GM18526 (cell line): ENCODE measurements around the gene MAP7D3.

ENCODE experiments used
- POLR2A ChIP-seq: IDR thresholded peaks from 3 replicates; pipeline ENCODE4 v1.6.1; 2011; ENCODE audit not compliant: insufficient read length; ENCODE audit errors: extremely low read depth

Gene MAP7D3

DNA sequence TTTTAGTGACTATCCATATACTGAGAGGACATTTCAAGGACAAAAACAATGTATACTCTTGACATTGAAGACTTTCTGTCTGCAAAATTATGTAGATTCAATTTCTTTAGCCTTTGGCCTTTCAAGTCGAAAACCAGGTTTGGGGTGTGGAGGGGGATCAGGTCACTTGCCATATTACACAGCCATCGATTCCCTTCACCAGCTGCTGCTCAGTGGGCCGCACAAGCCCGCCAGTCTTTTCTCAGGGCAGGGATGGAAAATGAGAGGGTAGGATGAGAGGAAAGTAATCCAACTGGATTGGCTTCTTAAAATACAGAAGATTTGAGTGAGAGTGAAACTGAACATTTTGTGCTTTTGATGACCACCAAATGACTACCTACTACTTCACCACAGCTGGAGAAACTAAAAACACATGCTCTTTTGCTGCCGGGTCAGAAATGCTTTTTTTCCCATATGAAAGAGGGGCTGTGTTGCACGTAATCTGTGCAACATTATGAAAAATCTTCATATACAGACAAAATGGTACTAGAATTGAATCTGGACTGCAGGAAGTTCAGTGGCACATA is 52.4 kb downstream of the MAP7D3 start:
- TF ChIP-seq POLR2A = no peak

DNA sequence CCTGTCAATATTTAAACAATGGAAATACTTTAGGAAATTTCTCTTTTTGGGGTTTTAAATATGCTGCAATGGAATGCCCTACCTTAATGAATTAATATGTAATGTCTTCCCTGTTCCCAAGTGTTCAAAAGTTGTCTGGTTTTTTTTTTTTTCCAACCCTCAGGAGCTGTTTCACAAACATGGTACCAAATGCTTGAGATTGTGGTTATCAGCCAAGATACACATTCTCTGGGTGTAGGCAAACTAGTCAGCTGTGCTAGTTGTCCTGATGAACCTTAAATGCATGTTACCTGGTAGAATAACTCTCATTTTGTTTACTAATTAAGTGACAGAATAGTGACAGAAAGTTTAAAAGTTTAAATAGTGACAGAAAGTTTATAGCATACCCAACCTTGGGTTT is 53.2 kb downstream of the MAP7D3 start:
- TF ChIP-seq POLR2A = no peak

DNA sequence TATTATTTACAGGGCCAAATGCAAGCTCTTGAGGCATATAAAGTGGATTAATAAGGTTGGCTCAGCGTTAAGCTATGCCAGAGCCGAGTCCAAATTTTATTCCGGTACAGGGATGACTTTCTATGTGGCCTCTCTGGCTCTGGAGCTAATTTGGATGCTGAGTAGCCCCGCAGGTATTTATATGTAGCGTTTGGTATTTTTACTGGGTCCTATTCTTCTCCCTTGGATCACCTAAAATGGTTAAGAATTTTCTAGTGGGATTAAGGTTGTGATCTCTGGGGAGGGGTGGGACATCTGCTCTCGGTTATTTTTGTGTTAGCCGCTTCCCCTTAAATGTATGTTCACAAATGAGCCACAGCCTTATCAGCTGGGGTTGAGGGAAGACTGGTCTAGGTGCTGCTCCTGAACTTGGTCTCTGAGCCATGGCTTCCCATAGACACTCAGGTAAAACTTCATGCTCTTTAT is 54.5 kb downstream of the MAP7D3 start:
- TF ChIP-seq POLR2A = no peak

DNA sequence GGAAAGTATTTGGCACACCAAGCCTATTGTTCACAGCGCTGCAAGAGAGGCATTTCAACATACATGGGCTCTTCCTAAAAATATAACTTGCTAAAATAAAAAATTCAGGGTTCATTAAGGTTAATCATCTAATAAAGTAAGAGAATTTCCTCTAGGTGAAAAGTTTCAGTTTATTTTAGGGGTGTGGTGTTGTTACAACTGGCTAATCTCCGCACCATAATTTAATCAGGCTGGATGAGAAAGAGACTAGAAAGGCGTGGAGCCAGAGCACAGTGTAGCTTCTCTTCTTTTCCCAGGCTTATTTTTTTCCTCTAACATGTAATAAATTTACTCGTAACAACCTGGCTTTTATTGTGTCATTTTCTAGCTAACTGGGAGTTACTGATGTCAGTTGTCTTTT is 56.0 kb downstream of the MAP7D3 start:
- TF ChIP-seq POLR2A = no peak

DNA sequence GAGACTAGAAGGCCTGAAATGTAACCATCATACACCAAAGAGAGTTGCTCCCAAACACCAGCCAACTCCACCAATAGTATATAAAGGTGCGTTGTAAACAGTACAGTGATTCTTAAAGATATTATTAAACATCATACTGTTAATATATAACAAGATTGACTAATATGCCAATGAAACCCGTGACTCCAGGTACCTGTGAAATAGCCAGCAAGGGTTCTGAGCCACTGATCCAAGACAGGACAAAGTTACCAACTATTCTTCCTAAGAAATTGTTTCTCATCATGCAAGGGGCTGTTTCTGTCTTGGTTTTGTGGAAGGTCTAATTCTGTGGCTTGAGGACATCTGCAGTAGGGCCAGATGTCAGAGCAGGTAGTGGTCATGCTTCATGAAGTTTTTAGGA is 56.7 kb downstream of the MAP7D3 start:
- no peak for TF ChIP-seq POLR2A

DNA sequence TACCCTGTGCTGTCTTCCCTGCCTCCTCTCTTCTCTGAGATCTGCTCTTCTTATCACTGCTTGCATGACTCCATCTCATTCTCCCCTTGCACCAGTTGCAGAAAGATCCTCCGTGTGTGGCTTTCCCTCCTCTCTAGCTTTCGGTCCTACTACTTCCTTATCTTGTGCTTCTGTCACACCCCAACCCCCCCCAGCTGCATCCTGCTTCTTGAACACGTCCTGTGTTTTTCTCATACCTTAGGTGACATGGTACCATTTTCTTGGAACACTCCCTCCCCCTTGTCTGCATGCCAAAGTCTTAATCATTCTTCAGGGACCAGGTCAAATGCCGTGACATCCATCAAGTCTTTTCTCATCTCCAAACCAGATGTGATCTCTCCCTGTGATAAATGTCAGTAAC is 57.4 kb downstream of the MAP7D3 start:
- no peak for TF ChIP-seq POLR2A

DNA sequence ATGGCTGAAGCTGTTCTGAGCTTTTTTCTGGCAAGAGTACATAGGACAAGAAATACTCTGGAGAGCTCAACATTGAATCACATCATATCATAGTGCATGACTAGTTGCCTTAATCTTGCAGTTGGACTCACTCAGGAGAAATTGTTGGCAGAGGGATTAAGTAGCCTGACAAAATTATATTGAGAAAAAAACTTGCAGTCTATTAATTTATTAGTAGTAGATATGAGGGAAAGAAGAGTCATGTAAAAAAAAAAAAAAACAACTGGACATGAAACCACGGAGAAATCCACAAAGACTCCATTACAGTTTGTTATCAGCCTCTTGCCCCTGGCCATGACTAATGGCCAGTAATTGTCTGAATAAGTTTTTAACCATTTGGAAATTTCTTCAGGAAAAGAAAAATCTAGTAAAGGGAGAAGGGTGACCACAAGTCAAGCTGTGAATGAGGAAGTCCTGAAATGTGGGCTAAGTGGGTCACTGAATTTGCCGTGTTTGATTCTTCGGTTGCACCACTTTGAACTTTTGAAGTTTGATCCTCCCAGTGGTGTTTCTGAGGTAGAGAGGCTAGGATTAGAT is 58.3 kb downstream of the MAP7D3 start:
- no peak for TF ChIP-seq POLR2A

DNA sequence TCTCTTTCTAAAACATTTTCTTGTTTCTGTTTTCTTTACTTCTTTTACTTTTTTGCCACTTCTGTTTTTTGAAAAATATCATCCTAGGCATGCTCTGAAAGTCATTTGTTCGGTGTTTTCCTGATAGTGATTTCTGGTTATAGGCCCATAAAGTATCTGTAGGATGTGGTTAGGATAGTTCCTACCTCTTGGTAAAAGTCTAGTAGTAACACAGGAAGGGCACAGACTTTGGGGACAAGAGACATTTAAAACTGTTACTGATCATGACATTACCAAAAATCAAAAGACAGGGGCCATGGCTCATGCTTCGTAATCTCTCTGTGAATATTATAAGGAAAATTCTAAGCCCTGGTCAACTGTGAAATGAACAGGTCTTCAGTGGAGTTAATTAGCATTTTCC is 59.1 kb downstream of the MAP7D3 start:
- no peak for TF ChIP-seq POLR2A

DNA sequence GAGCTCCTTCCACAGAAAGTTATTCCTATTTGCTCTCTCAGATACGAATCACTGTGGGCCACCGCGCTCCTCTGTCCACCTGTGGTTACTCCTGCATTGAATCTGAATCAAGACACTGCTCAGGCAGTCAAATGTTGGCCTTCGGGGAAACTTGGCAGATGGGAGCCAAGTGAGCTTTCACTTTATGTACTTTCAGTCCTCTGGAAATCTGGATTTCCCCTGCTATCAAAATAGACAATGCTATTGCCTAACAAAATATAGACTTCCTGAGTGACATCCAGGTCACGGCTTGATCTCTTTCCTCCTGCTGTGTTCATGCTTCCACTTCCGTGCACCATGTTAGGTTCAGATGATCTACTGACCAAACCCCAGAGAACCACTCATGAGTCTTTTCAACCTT is 60.0 kb downstream of the MAP7D3 start:
- TF ChIP-seq POLR2A = no peak

DNA sequence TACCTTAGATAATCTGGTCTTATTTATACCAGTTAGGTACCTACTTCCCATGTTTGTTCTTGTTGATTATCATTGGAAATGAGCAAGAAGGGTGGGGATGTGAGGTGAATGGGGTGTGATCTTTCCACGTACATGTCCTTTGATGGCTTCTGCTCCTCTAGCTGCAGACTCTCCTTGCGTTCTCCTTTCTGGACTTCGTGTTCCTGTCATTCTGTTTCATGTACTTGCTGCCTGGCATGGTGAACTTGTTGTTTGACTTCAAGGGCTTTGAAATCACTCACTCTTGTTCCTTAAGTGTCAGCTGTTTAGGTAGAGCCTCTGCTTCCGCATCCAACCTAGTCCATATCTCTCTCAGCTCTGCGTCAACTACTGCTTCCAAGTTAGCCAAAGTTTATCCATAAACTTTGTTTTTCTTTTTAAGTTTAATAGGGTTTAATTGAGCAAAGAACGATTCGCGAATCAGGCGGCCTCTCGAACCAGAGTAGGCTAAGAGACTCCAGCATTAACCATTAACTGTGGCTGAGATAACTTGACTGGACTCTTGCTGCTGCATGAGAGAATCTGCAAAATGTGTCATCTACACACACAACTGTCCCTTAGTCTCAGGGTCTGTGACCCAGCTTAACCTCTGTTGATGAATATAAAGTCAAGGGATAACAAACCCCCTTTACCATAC is 61.0 kb downstream of the MAP7D3 start:
- no peak for TF ChIP-seq POLR2A

DNA sequence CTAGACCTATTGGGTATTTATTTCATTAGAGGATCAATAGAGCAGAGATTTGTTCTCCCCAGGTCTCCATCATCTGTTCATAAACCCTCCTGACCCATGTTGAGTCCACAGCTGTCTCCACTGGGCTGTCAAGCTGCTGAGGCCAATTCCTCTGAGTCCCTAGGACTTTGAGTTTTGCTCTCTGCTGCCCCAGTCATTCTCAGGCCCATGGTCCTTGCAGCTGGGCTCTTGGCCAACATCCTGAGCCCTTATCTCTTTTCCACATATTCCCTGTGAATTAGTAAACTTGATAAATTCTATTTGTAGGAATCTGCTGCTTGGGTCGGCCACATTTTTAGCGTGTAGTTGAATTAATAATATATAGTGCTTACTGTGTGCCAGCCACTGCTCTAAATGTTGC is 62.0 kb downstream of the MAP7D3 start:
- no peak for TF ChIP-seq POLR2A

DNA sequence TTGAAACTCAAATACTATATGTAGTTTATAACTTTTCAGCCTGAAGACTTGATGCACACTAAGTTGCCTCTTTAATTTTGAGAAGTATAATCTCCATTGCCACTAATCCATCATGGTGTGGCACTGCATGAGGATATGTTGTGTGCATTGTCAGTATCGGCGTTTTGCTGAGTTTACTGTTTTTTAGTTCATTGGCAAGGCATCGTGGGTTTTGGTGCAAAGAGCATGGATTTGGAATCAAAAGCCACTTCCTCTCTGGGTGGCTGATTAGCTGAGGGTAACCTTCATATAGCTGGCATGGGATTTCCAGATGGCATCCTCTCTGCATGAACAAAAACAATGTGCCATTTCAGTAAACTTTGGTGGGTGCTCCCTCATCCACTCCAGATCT is 65.2 kb downstream of the MAP7D3 start:
- no peak for TF ChIP-seq POLR2A

DNA sequence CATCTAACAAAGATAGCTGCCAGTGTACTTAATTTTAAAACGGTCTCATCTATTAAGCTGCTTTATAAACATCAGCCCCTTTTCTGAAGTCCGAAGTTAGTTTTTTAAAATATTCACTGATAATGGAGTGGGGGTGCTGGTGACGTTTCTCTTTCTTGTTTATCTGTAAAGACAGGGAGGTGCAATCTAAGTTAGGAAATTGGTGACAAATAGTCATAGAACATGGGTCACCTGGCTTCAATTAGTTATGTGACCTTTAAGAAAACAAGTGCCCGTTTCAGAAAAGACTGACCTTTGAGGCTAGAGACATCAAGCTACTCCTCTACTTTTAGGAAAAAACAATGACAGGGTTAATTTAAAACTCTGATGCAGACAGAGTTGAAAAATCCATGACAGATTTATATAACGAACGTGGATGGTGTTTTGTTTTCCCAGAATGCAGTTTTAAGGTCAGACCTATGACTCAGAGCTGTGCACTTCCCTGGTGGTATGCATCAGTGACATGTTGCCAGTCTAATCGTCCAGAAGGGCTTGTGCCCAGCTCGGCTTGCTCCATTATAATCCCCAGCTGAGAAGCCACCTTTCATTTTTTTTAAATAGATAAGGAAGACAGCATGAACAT is 65.7 kb downstream of the MAP7D3 start:
- TF ChIP-seq POLR2A = no peak

DNA sequence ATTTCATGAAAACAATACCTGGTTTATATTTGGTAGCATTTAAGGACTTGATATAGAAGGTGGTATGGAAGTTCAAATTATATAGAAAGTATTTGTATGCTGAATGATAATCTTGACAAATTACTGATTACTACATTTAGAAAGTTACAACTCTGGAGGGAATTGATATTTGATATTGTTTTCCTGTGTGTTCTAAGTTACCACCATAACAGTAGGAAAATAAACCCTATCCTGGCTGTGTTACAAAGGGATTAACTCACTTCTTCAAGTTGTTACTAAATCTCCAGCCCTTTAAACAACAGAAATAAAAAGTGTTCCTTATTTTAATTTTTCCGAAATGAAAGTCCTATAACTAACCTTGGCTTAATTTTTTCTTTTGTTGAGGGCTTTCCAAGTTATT is 67.3 kb downstream of the MAP7D3 start:
- TF ChIP-seq POLR2A = no peak

DNA sequence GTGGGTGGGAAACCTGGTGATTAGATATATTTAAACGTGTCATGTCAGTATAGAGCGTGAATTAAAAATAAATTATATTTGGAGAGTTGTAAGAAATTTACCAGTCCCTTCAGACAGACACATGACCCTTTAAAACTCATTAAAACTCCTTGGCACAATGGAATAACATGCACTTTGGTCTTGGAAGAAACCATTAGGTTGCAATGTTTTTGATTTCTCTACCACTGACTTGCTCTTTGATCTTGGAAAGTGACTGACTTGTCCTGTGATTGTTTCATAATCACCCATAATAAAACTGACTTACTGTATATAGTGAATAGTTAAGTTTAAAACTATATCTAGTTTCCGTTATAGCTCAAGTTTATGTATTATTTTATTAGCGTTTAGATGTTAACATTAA is 68.0 kb downstream of the MAP7D3 start:
- TF ChIP-seq POLR2A = no peak

DNA sequence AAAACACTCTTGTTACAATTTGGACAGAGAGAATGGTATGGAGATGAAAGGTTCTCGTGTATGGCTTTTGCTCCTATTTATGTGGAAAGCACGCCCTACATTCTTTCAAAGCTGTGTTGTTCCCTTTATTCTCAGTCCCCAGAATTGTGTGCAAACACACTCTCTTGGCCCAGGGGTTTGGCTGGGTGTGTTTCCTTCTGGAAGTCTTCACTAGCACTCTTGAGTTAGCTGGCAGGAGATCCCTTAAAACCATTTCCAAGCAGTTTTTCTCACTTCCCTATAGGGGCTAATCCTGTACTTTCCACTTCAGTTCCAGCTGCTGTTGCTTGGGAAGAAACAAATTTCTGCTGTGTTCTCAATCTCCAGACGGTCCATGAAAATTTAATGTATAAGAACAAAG is 68.8 kb downstream of the MAP7D3 start:
- no peak for TF ChIP-seq POLR2A

DNA sequence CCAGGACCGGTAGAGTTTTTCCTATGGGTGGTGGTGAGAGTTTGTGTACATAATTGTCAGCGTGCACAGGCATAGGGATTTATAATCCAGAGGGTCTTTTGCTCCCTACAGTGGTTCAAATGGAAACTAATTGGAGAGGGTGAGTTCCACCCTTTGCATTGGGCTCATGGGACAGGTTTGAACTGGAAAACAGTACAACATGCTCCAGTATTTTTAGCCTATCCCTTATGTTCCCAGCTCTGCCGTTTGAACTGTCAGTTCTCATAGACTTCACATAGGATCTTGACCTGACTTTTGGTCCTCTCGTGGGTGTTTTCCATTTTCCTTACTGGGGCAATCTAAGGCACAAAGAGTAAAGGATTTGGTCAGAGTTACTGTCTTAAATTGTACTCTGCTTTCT is 72.1 kb downstream of the MAP7D3 start:
- no peak for TF ChIP-seq POLR2A

DNA sequence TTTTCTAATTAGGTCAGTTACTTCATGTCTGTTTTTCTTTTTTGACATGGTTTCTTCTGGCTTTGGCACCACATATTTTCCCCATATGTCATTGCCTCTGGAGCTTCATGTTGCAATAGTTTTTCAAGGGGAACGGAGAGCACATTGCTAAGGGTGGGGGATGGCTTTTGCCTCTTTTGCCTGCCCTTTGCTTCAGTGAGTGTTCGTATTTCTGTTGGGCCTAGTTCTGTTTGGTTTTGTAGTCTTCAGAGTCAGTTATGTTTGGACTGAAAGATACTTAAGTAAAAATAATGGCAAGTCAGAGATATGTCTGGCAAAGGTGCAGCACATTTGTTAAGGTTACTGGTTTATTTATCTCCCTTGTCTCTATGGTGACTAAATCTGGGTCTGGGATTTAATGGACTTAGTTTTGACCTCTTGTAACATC is 74.8 kb downstream of the MAP7D3 start:
- TF ChIP-seq POLR2A = no peak
